PC-9 (cell line): ENCODE measurements around the gene NOM1.

Source experiments
- EZH2 ChIP-seq: fragments of 200-600 bp; sonication (generic); IDR thresholded peaks from 2 replicates; pipeline ENCODE4 v1.8.0; 2017; ENCODE audit warnings: antibody characterized with exemption, low read depth
- TF ChIP-seq, protein P1 (sequence below): fragments of 200-600 bp; sonication (generic); conservative IDR thresholded peaks from 2 replicates; pipeline ENCODE4 v1.6.1; 2017; ENCODE audit warnings: mixed run types, antibody characterized with exemption, mild to moderate bottlenecking, moderate library complexity

GRCh38 chr7:156919132-156919713 lies 30.3 kb upstream of the NOM1 start:
- TF ChIP-seq EZH2, result no peak
- TF ChIP-seq, protein P1, sequence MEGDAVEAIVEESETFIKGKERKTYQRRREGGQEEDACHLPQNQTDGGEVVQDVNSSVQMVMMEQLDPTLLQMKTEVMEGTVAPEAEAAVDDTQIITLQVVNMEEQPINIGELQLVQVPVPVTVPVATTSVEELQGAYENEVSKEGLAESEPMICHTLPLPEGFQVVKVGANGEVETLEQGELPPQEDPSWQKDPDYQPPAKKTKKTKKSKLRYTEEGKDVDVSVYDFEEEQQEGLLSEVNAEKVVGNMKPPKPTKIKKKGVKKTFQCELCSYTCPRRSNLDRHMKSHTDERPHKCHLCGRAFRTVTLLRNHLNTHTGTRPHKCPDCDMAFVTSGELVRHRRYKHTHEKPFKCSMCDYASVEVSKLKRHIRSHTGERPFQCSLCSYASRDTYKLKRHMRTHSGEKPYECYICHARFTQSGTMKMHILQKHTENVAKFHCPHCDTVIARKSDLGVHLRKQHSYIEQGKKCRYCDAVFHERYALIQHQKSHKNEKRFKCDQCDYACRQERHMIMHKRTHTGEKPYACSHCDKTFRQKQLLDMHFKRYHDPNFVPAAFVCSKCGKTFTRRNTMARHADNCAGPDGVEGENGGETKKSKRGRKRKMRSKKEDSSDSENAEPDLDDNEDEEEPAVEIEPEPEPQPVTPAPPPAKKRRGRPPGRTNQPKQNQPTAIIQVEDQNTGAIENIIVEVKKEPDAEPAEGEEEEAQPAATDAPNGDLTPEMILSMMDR, result no peak
